ENCODE data around the gene NELL1. TPM values are rescaled to one million over a fixed set of nuclear protein-coding genes. Genes with fewer than 3 reads are reported as not detected.

NELL1 gene
- total RNA-seq, 1 experiment from 2014 or later, result 0.22 TPM

DNA sequence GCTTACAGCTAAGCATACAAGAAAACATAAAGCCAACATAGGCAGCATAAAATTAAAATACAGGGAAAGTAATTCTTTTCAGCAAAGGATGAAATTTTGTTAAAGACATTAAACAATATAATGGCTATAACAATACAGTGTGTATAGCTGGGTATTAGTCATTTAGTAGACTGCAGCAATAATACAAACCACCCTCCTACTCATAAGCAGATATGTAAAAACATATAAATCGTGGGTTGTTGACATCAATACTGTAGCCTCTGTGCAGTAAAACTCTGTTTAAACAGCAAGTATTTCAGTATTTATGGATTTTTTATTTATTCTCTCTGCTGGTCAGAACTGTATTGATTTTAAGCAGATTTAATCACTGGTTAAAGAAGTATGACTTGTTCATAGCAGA, 884.4 kb downstream of the NELL1 start:
- Histone ChIP-seq H2BK15ac (ENCODE audit: low read depth, low read length) (no peak overlapping the region), H2BK5ac (ENCODE audit: insufficient read length, low read length) (no peak overlapping the region), H3K79me1 (ENCODE audit: insufficient read depth, low read depth, low read length, poor library complexity, severe bottlenecking) (no peaks in the 10 kb centered on the region), H3K9ac (ENCODE audit: extremely low read depth, insufficient read length, low read length) (no peak overlapping the region), H3K4me1 (ENCODE audit: insufficient read depth, low read length) (no peaks in the 10 kb centered on the region), H4K20me1 (ENCODE audit: control insufficient read depth, insufficient read depth, insufficient read length) (no peaks in the 10 kb centered on the region), H2AK5ac (ENCODE audit: insufficient read length, low read length) (no peak overlapping the region), H4K5ac (ENCODE audit: insufficient read length, low read depth, low read length) (no peak overlapping the region), H3K14ac (ENCODE audit: insufficient read depth, low read length) (no peak overlapping the region), H3K9me3 (ENCODE audit: control insufficient read depth, low read depth, low read length) (no peaks in the 10 kb centered on the region), H2BK12ac (ENCODE audit: insufficient read length, low read depth, low read length) (no peak overlapping the region), H3K23me2 (ENCODE audit: insufficient read length, low read depth, low read length, poor library complexity, severe bottlenecking) (no peaks in the 10 kb centered on the region), H3K23ac (ENCODE audit: insufficient read length, low read depth, low read length) (no peak overlapping the region), H3K56ac (ENCODE audit: insufficient read length, low read depth, low read length) (no peak overlapping the region), H3K4ac (ENCODE audit: low read depth, low read length) (no peak overlapping the region), H3K27ac (ENCODE audit: insufficient read length, low read depth, low read length) (no peak overlapping the region), H3T11ph (ENCODE audit: low read length) (no peak overlapping the region), H2BK120ac (ENCODE audit: low read depth, low read length, poor library complexity, severe bottlenecking) (no peak overlapping the region), H2BK20ac (ENCODE audit: low read depth, low read length, poor library complexity, severe bottlenecking) (no peak overlapping the region), H3K18ac (ENCODE audit: insufficient read length, low read depth, low read length) (no peak overlapping the region), H4K91ac (ENCODE audit: insufficient read length, low read depth, low read length) (no peak overlapping the region), H2AFZ (ENCODE audit: low read length) (no peak overlapping the region), H3K79me2 (ENCODE audit: insufficient read depth, low read length) (no peaks in the 10 kb centered on the region), H4K8ac (replicated peaks; ENCODE audit: insufficient read length, low read depth, low read length) (no peak overlapping the region), H3K27me3 (ENCODE audit: insufficient read depth, low read length) (no peaks in the 10 kb centered on the region), H3K4me2 (ENCODE audit: insufficient read depth, insufficient read length, low read length) (no peak overlapping the region)
- TF ChIP-seq, protein P1, sequence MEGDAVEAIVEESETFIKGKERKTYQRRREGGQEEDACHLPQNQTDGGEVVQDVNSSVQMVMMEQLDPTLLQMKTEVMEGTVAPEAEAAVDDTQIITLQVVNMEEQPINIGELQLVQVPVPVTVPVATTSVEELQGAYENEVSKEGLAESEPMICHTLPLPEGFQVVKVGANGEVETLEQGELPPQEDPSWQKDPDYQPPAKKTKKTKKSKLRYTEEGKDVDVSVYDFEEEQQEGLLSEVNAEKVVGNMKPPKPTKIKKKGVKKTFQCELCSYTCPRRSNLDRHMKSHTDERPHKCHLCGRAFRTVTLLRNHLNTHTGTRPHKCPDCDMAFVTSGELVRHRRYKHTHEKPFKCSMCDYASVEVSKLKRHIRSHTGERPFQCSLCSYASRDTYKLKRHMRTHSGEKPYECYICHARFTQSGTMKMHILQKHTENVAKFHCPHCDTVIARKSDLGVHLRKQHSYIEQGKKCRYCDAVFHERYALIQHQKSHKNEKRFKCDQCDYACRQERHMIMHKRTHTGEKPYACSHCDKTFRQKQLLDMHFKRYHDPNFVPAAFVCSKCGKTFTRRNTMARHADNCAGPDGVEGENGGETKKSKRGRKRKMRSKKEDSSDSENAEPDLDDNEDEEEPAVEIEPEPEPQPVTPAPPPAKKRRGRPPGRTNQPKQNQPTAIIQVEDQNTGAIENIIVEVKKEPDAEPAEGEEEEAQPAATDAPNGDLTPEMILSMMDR (conservative IDR thresholded peaks at IDR 0.05), result no peak
- Mint-ChIP-seq H3K4me3 (no peak overlapping the region), H3K27me3 (ENCODE audit: low read depth) (no peaks in the 10 kb centered on the region), H3K36me3 (ENCODE audit: insufficient read depth in 1 of 3, low read depth in 3 of 3) (no peaks in the 10 kb centered on the region), H3K27ac (no peak overlapping the region), H3K9me3 (no peaks in the 10 kb centered on the region; a peak in 2 of 5 replicates), H3K4me1 (peaks cover 4 to 9% of the 10 kb centered on the region in 2 experiments)
- DNase-seq, result no peak
- WGBS (ENCODE audit: extremely low coverage, insufficient read length, low lambda C conversion rate), result no CpG with 5 or more reads among the region's 1 CpG

Data from H9 (cell line).